Measurements from ENCODE around the gene CTNNA2.

GRCh38 chr2:80322311-80322920 is 809.6 kb downstream of the CTNNA2 start:
- TF ChIP-seq CTCF (conservative IDR thresholded peaks at IDR 0.05) (no peak), EZH2 (IDR thresholded peaks at IDR 0.05; ENCODE audit: low read depth) (no peak)

All from PC-9 (cell line).